Hepatocyte (in vitro differentiated cells): Measurements from ENCODE around the gene DYNC1I1.

Source experiments
- CTCF ChIP-seq: fragments of 200-600 bp; sonication (generic); IDR thresholded peaks from 2 replicates; pipeline ENCODE4 v1.5.1; 2016; ENCODE audit warnings: antibody characterized with exemption, mild to moderate bottlenecking; ENCODE audit not compliant: poor library complexity
- EZH2phosphoT487 ChIP-seq: fragments of 200-600 bp; sonication (generic); IDR thresholded peaks from one replicate; pipeline ENCODE4 v1.6.1; 2018; ENCODE audit warnings: antibody characterized with exemption, mild to moderate bottlenecking, low read depth, moderate library complexity; ENCODE audit not compliant: unreplicated experiment, severe bottlenecking

DNA sequence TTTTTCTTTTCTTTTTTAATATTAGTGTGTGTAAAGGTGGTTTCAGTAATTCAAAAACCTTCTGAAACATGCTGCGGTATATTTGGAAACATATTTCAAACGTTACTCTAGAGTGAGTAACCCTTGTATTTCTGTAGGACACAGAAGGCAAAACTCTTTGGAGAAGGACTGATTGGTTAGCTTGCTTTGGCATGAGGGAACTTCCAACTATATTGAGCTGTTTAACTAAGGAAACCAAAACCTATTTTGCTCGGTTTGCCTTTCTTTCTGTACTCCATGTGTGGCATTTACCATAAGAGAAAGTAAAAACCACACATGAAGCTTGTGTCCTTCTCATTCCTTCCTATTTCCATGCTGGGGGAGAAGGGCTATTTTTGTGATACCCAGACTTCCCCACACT, 149.8 kb downstream of the DYNC1I1 start:
- TF ChIP-seq CTCF, result no peak
- no peak for TF ChIP-seq EZH2phosphoT487
